ENCODE results near the gene NFAM1.

NFAM1 gene

GRCh38 chr22:42383287-42383686, 48.9 kb downstream of the NFAM1 start:
- no peak for DNase-seq (ENCODE audit: low read depth in 2 of 2)

GRCh38 chr22:42380769-42381551, 51.2 kb downstream of the NFAM1 start:
- no peak for DNase-seq (ENCODE audit: low read depth in 2 of 2)

GRCh38 chr22:42379966-42380537, 52.2 kb downstream of the NFAM1 start:
- DNase-seq (ENCODE audit: low read depth in 2 of 2) = no peak

- DNase-seq (ENCODE audit: low read depth in 2 of 2) = no peak
These were observed 55.3 kb downstream of the NFAM1 start for GRCh38 chr22:42376711-42377554.

GRCh38 chr22:42375982-42376381, 56.2 kb downstream of the NFAM1 start:
- no peak for DNase-seq (ENCODE audit: low read depth in 2 of 2)

- no peak for DNase-seq (ENCODE audit: low read depth in 2 of 2)
These were observed 59.2 kb downstream of the NFAM1 start for GRCh38 chr22:42372976-42373375.

GRCh38 chr22:42371501-42371900, 60.7 kb downstream of the NFAM1 start:
- DNase-seq (ENCODE audit: low read depth in 2 of 2) = no peak

GRCh38 chr22:42371099-42371498, 61.1 kb downstream of the NFAM1 start:
- no peak for DNase-seq (ENCODE audit: low read depth in 2 of 2)

- DNase-seq (ENCODE audit: low read depth in 2 of 2) = peak; percentile 65 to 69
These were observed 62.8 kb downstream of the NFAM1 start for GRCh38 chr22:42369250-42370041.

- peak in 1 of 2 donors; percentile 7 for DNase-seq (ENCODE audit: low read depth in 2 of 2)
These were observed 63.6 kb downstream of the NFAM1 start for GRCh38 chr22:42368379-42369249.

GRCh38 chr22:42367980-42368378, 64.2 kb downstream of the NFAM1 start:
- no peak for DNase-seq (ENCODE audit: low read depth in 2 of 2)

GRCh38 chr22:42366806-42367581, 65.2 kb downstream of the NFAM1 start:
- DNase-seq (ENCODE audit: low read depth in 2 of 2) = no peak

- no peak for DNase-seq (ENCODE audit: low read depth in 2 of 2)
These were observed 66.1 kb downstream of the NFAM1 start for GRCh38 chr22:42365942-42366695.

GRCh38 chr22:42365111-42365865, 66.9 kb downstream of the NFAM1 start:
- DNase-seq (ENCODE audit: low read depth in 2 of 2) = no peak

GRCh38 chr22:42364604-42365110, 67.5 kb downstream of the NFAM1 start:
- DNase-seq (ENCODE audit: low read depth in 2 of 2) = no peak

GRCh38 chr22:42363892-42364291, 68.3 kb downstream of the NFAM1 start:
- no peak for DNase-seq (ENCODE audit: low read depth in 2 of 2)

- DNase-seq (ENCODE audit: low read depth in 2 of 2) = no peak
These were observed 70.7 kb downstream of the NFAM1 start for GRCh38 chr22:42361523-42361922.

GRCh38 chr22:42360348-42360747, 71.9 kb downstream of the NFAM1 start:
- no peak for DNase-seq (ENCODE audit: low read depth in 2 of 2)

Measured in stimulated activated CD8-positive, alpha-beta memory T cell treated with anti-CD3 and anti-CD28 coated beads, Interleukin-15, amount 100 ng/mL, for 4 hours (primary cell).